Fibroblast of lung (primary cell): ENCODE results near the gene LSR. TPM values are rescaled to one million over a fixed set of nuclear protein-coding genes. Genes with fewer than 3 reads are reported as not detected.
"Not testable (repeated sequence)": the region's sequence is repeated elsewhere in the genome, so short reads cannot be mapped to it uniquely, and the experiment has no call there.

Source experiments
- DNase-seq, 2 donors: peaks; one replicate each; pipeline versions ENCODE4 v3.0.0 to v3.0.0-alpha.2; 2010; ENCODE audit warnings: low read depth in 2 of 2
- H2AFZ ChIP-seq: 2 replicates; pipeline ENCODE4 v1.5.1; 2012; ENCODE audit warnings: low read length, control low read depth, inconsistent platforms
- H3K27ac ChIP-seq: 2 replicates; pipeline ENCODE4 v1.5.1; 2011; ENCODE audit warnings: low read length, control low read depth; ENCODE audit not compliant: insufficient read depth
- H3K27me3 ChIP-seq: 2 replicates; pipeline ENCODE4 v1.5.1; 2011; ENCODE audit warnings: mild to moderate bottlenecking, low read length; ENCODE audit not compliant: control insufficient read depth, insufficient read depth
- H3K36me3 ChIP-seq: 2 replicates; pipeline ENCODE4 v1.5.1; 2011; ENCODE audit warnings: low read length; ENCODE audit not compliant: control insufficient read depth, insufficient read depth
- H3K4me1 ChIP-seq: 2 replicates; pipeline ENCODE4 v1.5.1; 2011; ENCODE audit warnings: low read length; ENCODE audit not compliant: control insufficient read depth, insufficient read depth; ENCODE audit errors: extremely low read depth
- H3K4me2 ChIP-seq: 2 replicates; pipeline ENCODE4 v1.5.1; 2011; ENCODE audit warnings: low read length, control low read depth; ENCODE audit not compliant: insufficient read depth; ENCODE audit errors: extremely low read depth
- H3K4me3 ChIP-seq, 4 experiments: fragments of 200-600 bp in 1 of 4; sonication (generic) in 1 of 4; replicated peaks in 1 of 4; 2 replicates each; pipeline ENCODE4 v1.5.1; 2011 to 2016; ENCODE audit warnings: low read length in 4 of 4, low read depth in 3 of 4, mild to moderate bottlenecking in 3 of 4, control low read depth in 2 of 4, inconsistent platforms in 1 of 4, mixed read lengths in 1 of 4; ENCODE audit not compliant: insufficient read depth in 1 of 4; ENCODE audit errors: control extremely low read depth in 1 of 4
- H3K79me2 ChIP-seq: 2 replicates; pipeline ENCODE4 v1.5.1; 2012; ENCODE audit warnings: mild to moderate bottlenecking, low read length, inconsistent platforms; ENCODE audit not compliant: control insufficient read depth, insufficient read depth
- H3K9ac ChIP-seq: 2 replicates; pipeline ENCODE4 v1.5.1; 2011; ENCODE audit warnings: mild to moderate bottlenecking, low read length, control low read depth; ENCODE audit not compliant: insufficient read depth
- H3K9me3 ChIP-seq: 2 replicates; pipeline ENCODE4 v1.5.1; 2012; ENCODE audit warnings: low read depth, low read length; ENCODE audit not compliant: control insufficient read depth, insufficient read depth
- H4K20me1 ChIP-seq: 2 replicates; pipeline ENCODE4 v1.5.1; 2011; ENCODE audit warnings: low read length; ENCODE audit not compliant: control insufficient read depth, insufficient read depth; ENCODE audit errors: extremely low read depth
- EZH2 ChIP-seq: IDR thresholded peaks from 2 replicates; pipeline ENCODE4 v1.5.1; 2012; ENCODE audit warnings: low read length, control low read depth, mild to moderate bottlenecking; ENCODE audit errors: missing control alignments
- polyA plus RNA-seq, 2 donors: library from polyadenylated mRNA; depleted of rRNA in 1 of 2; stranded (reverse) in 1 of 2; unstranded in 1 of 2; fragments of >200 nt; gene quantifications; 2 replicates each; pipeline ENCODE4 v1.2.1, GENCODE V29; 2011 to 2012; ENCODE audit warnings: missing spikeins in 1 of 2
- total RNA-seq: library from RNA; depleted of rRNA; stranded (reverse); fragments of >200 nt; gene quantifications from 2 replicates; pipeline ENCODE4 v1.2.1, GENCODE V29; 2014
- TF ChIP-seq, protein P1 (sequence below), 2 donors: IDR thresholded peaks in 1 of 2; conservative IDR thresholded peaks in 1 of 2; 1 replicate in 1 of 2; 2 replicates in 1 of 2; pipeline ENCODE4 v1.5.1; 2011 to 2012; ENCODE audit warnings: low read length in 2 of 2, control low read depth in 1 of 2, inconsistent platforms in 1 of 2, low read depth in 1 of 2, mild to moderate bottlenecking in 1 of 2

LSR gene
- total and polyA plus RNA-seq, 2 donors (not counting 1 experiment from before 2014, with no cell fraction given) = 0.31 to 0.33 TPM

DNA sequence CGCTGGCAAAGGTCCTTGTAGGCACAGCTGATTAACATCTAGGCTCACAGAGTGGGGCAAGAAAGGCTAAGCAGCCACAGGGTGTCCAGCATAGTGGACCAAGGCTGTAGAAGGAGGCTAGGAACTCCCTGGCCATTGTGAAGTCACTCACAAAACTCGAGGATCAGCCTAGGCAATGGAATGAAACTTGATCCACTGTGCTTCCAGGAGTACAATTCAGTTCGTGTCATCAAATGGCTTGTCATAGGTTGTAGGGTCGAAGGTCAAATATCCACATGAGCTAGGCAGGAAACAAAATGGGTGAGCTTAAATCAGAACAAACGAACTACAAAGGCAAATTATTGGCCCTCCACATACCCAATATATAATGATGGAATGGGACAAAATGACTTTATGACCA, 15.9 kb upstream of the LSR start:
- Histone ChIP-seq H3K27me3 (no peaks in the 10 kb centered on the region), H4K20me1 (no peaks in the 10 kb centered on the region), H3K4me2 (no peak overlapping the region)

DNA sequence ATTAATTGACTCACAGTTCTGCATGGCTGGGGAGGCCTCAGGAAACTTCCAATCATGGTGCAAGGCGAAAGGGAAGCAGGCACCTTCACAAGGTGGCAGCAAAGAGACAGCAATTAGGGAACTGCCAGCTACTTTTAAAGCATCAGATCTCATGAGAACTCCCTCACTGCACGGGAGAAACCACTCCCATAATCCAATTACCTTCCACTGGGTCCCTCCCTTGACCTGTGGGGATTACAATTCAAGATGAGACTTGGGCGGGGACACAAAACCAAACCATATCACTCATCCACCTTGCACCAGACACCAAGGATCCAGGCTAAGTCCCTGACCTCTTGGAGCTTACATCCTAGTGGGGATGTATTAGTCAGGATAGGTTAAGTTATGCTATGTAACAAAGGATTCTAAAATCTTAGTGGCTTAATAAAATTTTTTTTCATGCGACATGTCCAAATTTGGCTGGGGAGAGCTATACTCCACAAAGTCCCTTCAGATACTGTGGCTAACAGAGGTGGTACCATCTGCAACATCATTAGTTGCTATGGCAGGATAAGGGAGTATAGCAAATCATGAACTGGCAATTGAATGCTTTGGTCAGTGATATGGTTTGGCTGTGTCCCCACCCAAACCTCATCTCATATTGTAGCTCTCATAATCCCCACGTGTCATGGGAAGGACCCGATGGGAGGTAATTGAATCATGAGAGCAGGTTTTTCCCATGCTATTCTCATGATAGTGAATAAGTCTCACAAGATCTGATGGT, 12.0 kb upstream of the LSR start:
- H3K27me3 ChIP-seq = no peaks in the 10 kb centered on the region
- no peak overlapping the region for H3K4me2 ChIP-seq
- H3K79me2 ChIP-seq = no peaks in the 10 kb centered on the region
- DNase-seq = no peak
- no peaks in the 10 kb centered on the region for H3K9me3 ChIP-seq
- no peaks in the 10 kb centered on the region for H3K36me3 ChIP-seq
- no peak overlapping the region for H2AFZ ChIP-seq
- H3K27ac ChIP-seq = no peak overlapping the region
- no peak overlapping the region for H3K9ac ChIP-seq
- H3K4me3 ChIP-seq = no peak overlapping the region
- no peak for TF ChIP-seq EZH2
- TF ChIP-seq, protein P1, sequence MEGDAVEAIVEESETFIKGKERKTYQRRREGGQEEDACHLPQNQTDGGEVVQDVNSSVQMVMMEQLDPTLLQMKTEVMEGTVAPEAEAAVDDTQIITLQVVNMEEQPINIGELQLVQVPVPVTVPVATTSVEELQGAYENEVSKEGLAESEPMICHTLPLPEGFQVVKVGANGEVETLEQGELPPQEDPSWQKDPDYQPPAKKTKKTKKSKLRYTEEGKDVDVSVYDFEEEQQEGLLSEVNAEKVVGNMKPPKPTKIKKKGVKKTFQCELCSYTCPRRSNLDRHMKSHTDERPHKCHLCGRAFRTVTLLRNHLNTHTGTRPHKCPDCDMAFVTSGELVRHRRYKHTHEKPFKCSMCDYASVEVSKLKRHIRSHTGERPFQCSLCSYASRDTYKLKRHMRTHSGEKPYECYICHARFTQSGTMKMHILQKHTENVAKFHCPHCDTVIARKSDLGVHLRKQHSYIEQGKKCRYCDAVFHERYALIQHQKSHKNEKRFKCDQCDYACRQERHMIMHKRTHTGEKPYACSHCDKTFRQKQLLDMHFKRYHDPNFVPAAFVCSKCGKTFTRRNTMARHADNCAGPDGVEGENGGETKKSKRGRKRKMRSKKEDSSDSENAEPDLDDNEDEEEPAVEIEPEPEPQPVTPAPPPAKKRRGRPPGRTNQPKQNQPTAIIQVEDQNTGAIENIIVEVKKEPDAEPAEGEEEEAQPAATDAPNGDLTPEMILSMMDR (conservative IDR thresholded peaks at IDR 0.05 in 1 of 2, IDR thresholded peaks at IDR 0.05 in 1 of 2; ENCODE audit: low read depth in 1 of 2, low read length in 2 of 2) = no peak
- no peaks in the 10 kb centered on the region for H3K4me1 ChIP-seq
- H4K20me1 ChIP-seq = no peaks in the 10 kb centered on the region

More for the DNA sequence above, 15.9 kb upstream of the LSR start:
- H3K36me3 ChIP-seq = no peaks in the 10 kb centered on the region
- H3K27ac ChIP-seq = no peak overlapping the region
- H2AFZ ChIP-seq = no peak overlapping the region
- no peaks in the 10 kb centered on the region for H3K9me3 ChIP-seq
- TF ChIP-seq, protein P1 (conservative IDR thresholded peaks at IDR 0.05 in 1 of 2, IDR thresholded peaks at IDR 0.05 in 1 of 2; ENCODE audit: low read depth in 1 of 2, low read length in 2 of 2) = no peak
- TF ChIP-seq EZH2 = no peak
- no peak overlapping the region for H3K4me3 ChIP-seq
- no peak for DNase-seq
- H3K79me2 ChIP-seq = no peaks in the 10 kb centered on the region
- no peak overlapping the region for H3K9ac ChIP-seq
- no peaks in the 10 kb centered on the region for H3K4me1 ChIP-seq

DNA sequence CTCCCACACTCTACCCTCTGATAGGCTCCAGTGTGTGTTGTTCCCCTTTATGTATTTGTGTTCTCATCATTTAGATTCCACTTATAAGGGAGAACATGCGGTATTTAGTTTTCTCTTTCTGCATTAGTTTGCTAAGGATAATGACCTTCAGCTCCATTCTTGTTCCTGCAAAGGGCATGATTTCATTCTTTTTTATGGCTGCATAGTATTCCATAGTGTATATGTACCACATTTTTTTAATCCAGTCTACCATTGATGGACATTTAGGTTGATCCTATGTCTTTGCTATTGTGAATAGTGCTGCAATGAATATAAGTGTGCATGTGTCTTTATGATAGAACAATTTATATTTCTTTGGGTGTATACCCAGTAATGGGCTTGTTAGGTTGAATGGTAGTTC, 9.2 kb upstream of the LSR start:
- not testable (repeated sequence) for H3K4me1 ChIP-seq, DNase-seq, H3K9me3 ChIP-seq, H3K36me3 ChIP-seq, H3K27me3 ChIP-seq, H3K79me2 ChIP-seq, H3K4me2 ChIP-seq, H3K27ac ChIP-seq, H3K4me3 ChIP-seq, H2AFZ ChIP-seq, H3K9ac ChIP-seq, H4K20me1 ChIP-seq
